HCT116 (cell line): ENCODE results near the gene DKK3.

Source experiments
- CEBPB ChIP-seq: IDR thresholded peaks from 2 replicates; pipeline ENCODE4 v1.6.1; 2012; ENCODE audit warnings: low read depth
- CTCF ChIP-seq, 3 experiments: fragments of 200-600 bp in 1 of 3; sonication (generic) in 1 of 3; IDR thresholded peaks in 2 of 3; conservative IDR thresholded peaks in 1 of 3; 2 replicates each; pipeline ENCODE4 v1.5.1; 2012 to 2017; ENCODE audit warnings: low read depth in 2 of 3, low read length in 2 of 3, antibody characterized with exemption in 1 of 3, borderline replicate concordance in 1 of 3, control low read depth in 1 of 3, mild to moderate bottlenecking in 1 of 3, mixed read lengths in 1 of 3, mixed run types in 1 of 3, moderate library complexity in 1 of 3; ENCODE audit not compliant: insufficient read depth in 1 of 3
- FOSL1 ChIP-seq: IDR thresholded peaks from 2 replicates; pipeline ENCODE4 v1.6.1; 2012; ENCODE audit warnings: low read depth
- POLR2AphosphoS5 ChIP-seq: IDR thresholded peaks from 2 replicates; pipeline ENCODE4 v1.6.1; 2011; ENCODE audit warnings: mild to moderate bottlenecking, low read depth, low read length, moderate library complexity
- REST ChIP-seq: IDR thresholded peaks from 2 replicates; pipeline ENCODE4 v1.6.1; 2012; ENCODE audit warnings: low read depth
- SIN3A ChIP-seq: IDR thresholded peaks from 2 replicates; pipeline ENCODE4 v1.6.1; 2012; ENCODE audit warnings: low read depth
- SP1 ChIP-seq: IDR thresholded peaks from 2 replicates; pipeline ENCODE4 v1.6.1; 2012; ENCODE audit warnings: low read depth
- ZBTB33 ChIP-seq: IDR thresholded peaks from 2 replicates; pipeline ENCODE4 v1.6.1; 2011; ENCODE audit warnings: mild to moderate bottlenecking, low read length, moderate library complexity; ENCODE audit not compliant: insufficient replicate concordance; ENCODE audit errors: extremely low read depth

GRCh38 chr11:12005476-12005875, 3.0 kb downstream of the DKK3 start:
- TF ChIP-seq REST (no peak), POLR2AphosphoS5 (no peak), ZBTB33 (no peak), SIN3A (no peak), CEBPB (no peak), CTCF (IDR thresholded peaks at IDR 0.05 in 2 of 3, conservative IDR thresholded peaks at IDR 0.05 in 1 of 3; ENCODE audit: borderline replicate concordance in 1 of 3, insufficient read depth in 1 of 3, low read depth in 2 of 3, low read length in 2 of 3) (no peak), SP1 (no peak), FOSL1 (no peak)
